ENCODE measurements around the gene USP9X. TPM values are rescaled to one million over a fixed set of nuclear protein-coding genes. Genes with fewer than 3 reads are reported as not detected.

The USP9X gene
- total and polyA plus RNA-seq, 9 of the 15 experiments (the other 6 are each of a cell fraction or from before 2014, with no cell fraction given), result 10.9 to 47.8 (median 29.5) TPM

- TF ChIP-seq, protein P1, sequence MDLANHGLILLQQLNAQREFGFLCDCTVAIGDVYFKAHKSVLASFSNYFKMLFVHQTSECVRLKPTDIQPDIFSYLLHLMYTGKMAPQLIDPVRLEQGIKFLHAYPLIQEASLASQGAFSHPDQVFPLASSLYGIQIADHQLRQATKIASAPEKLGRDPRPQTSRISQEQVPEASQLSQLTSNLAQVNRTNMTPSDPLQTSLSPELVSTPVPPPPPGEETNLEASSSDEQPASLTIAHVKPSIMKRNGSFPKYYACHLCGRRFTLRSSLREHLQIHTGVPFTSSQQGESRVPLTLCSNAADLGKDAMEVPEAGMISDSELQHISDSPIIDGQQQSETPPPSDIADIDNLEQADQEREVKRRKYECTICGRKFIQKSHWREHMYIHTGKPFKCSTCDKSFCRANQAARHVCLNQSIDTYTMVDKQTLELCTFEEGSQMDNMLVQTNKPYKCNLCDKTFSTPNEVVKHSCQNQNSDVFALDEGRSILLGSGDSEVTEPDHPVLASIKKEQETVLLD (IDR thresholded peaks at IDR 0.05), result no peak
- TF ChIP-seq CHD1 (IDR thresholded peaks at IDR 0.05; ENCODE audit: low read length) (peak; percentile 78), ZSCAN29 (IDR thresholded peaks at IDR 0.05) (peak; percentile 93), ZNF197 (CRISPR knock-in tag; IDR thresholded peaks at IDR 0.05; ENCODE audit: low read depth) (no peak), FOXA1 (IDR thresholded peaks at IDR 0.05; ENCODE audit: borderline replicate concordance) (no peak), HDAC1 (IDR thresholded peaks at IDR 0.05) (no peak; a peak in 1 of 4 replicates), SMAD3 (CRISPR knock-in tag; conservative IDR thresholded peaks at IDR 0.05) (no peak), NCOR1 (IDR thresholded peaks at IDR 0.05) (peak; percentile 54; the same call in 1 of the 2 replicates), ZNF444 (CRISPR knock-in tag; IDR thresholded peaks at IDR 0.05) (no peak), PBX2 (CRISPR knock-in tag; IDR thresholded peaks at IDR 0.05; ENCODE audit: low read depth) (no peak), PBX2 (tag; conservative IDR thresholded peaks at IDR 0.05; ENCODE audit: low read depth) (no peak), BRF2 (IDR thresholded peaks at IDR 0.05; ENCODE audit: borderline replicate concordance, insufficient read depth, insufficient read length) (no peak), STAT5A (IDR thresholded peaks at IDR 0.05; ENCODE audit: borderline replicate concordance, low read length) (no peak), PML (IDR thresholded peaks at IDR 0.05; ENCODE audit: low read length) (no peak), ELK3 (CRISPR knock-in tag; IDR thresholded peaks at IDR 0.05) (no peak), MTF1 (CRISPR knock-in tag; IDR thresholded peaks at IDR 0.05; ENCODE audit: borderline replicate concordance) (no peak), MYBL2 (IDR thresholded peaks at IDR 0.05; ENCODE audit: low read depth) (no peak), MYBL2 (CRISPR knock-in tag; IDR thresholded peaks at IDR 0.05; ENCODE audit: borderline replicate concordance) (no peak), PHB (CRISPR knock-in tag; IDR thresholded peaks at IDR 0.05) (no peak), TCF3 (CRISPR knock-in tag; IDR thresholded peaks at IDR 0.05) (no peak)
- TF ChIP-seq, protein P2, sequence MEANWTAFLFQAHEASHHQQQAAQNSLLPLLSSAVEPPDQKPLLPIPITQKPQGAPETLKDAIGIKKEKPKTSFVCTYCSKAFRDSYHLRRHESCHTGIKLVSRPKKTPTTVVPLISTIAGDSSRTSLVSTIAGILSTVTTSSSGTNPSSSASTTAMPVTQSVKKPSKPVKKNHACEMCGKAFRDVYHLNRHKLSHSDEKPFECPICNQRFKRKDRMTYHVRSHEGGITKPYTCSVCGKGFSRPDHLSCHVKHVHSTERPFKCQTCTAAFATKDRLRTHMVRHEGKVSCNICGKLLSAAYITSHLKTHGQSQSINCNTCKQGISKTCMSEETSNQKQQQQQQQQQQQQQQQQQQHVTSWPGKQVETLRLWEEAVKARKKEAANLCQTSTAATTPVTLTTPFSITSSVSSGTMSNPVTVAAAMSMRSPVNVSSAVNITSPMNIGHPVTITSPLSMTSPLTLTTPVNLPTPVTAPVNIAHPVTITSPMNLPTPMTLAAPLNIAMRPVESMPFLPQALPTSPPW (CRISPR knock-in tag; IDR thresholded peaks at IDR 0.05), result peak; percentile 81
These were observed 1.3 kb downstream of the USP9X start (continued) for GRCh38 chrX:41086627-41086932.
